K562 (cell line): ENCODE data around the gene DLG4. TPM values are rescaled to one million over a fixed set of nuclear protein-coding genes. Genes with fewer than 3 reads are reported as not detected.

Experiments
- ATAC-seq: fragments of 200-7000 bp; cut with Tn5 transposase; 3 replicates; pipeline ENCODE4 v1.9.1; 2020; ENCODE audit warnings: moderate library complexity
- BruUV-seq: library from RNA; stranded (reverse); fragments of 400-500 nt; replicated peaks from 2 replicates; lab custom pipeline; 2021; lab: Mats Ljungman, UMichigan
- CTCF ChIA-PET: fragments of 300-600 bp; formaldehyde crosslinking; extraction: SDS; loops from one replicate; lab custom pipeline; 2021; ENCODE audit warnings: low intra/inter-chr PET ratio; lab: Yijun Ruan, JAX
- POLR2A ChIA-PET: fragments of 300-600, 350-650 bp; sonication (Branson Sonifier 250); formaldehyde crosslinking; extraction: SDS; loops from one replicate; lab custom pipeline; 2021; ENCODE audit warnings: antibody characterized with exemption, inconsistent platforms; lab: Yijun Ruan, JAX
- DNase-seq, 4 experiments: peaks; one replicate each; pipeline versions ENCODE4 v3.0.0 to v3.0.0-alpha.2; 2011 to 2018; ENCODE audit warnings: low spot score in 3 of 4, mixed read lengths in 3 of 4; ENCODE audit errors: extremely low read depth in 1 of 4
- FAIRE-seq: peaks from 2 replicates; lab custom pipeline; 2011; peaks lifted over from hg19 to GRCh38; lab: Jason Lieb, UNC
- H2AFZ ChIP-seq: 2 replicates; pipeline ENCODE4 v1.6.0; 2011; ENCODE audit warnings: low read depth, low read length, control low read depth, inconsistent platforms
- H3K27ac ChIP-seq: fragments of 200-600 bp; 3 replicates; pipeline ENCODE4 v1.8.0; 2011; ENCODE audit warnings: low read depth, mild to moderate bottlenecking, control low read depth, inconsistent platforms, low read length, moderate library complexity, mixed read lengths; ENCODE audit errors: extremely low read depth
- H3K27me3 ChIP-seq, 2 experiments: fragments of 300-600 bp in 1 of 2; 2 replicates in 1 of 2; 3 replicates in 1 of 2; pipeline versions ENCODE4 v1.6.0 to v1.8.0; 2011; ENCODE audit warnings: inconsistent platforms in 2 of 2, low read length in 2 of 2, mild to moderate bottlenecking in 1 of 2, mixed read lengths in 1 of 2, moderate library complexity in 1 of 2; ENCODE audit not compliant: control insufficient read depth in 2 of 2, insufficient read depth in 2 of 2
- H3K36me3 ChIP-seq: fragments of 300-600 bp; 3 replicates; pipeline ENCODE4 v1.8.0; 2011; ENCODE audit warnings: mild to moderate bottlenecking, low read length, inconsistent platforms; ENCODE audit not compliant: control insufficient read depth, insufficient read depth
- H3K4me1 ChIP-seq, 2 experiments: fragments of 200-600 bp in 1 of 2; replicated peaks in 1 of 2; 2 replicates in 1 of 2; 3 replicates in 1 of 2; pipeline versions ENCODE4 v1.5.1 to v1.8.0; 2011; ENCODE audit warnings: inconsistent platforms in 2 of 2, low read length in 2 of 2, mild to moderate bottlenecking in 1 of 2, mixed read lengths in 1 of 2, moderate library complexity in 1 of 2; ENCODE audit not compliant: control insufficient read depth in 2 of 2, insufficient read depth in 2 of 2
- H3K4me2 ChIP-seq: 2 replicates; pipeline ENCODE4 v1.6.1; 2011; ENCODE audit warnings: low read length, control low read depth, inconsistent platforms, mixed read lengths; ENCODE audit not compliant: insufficient read depth
- H3K4me3 ChIP-seq: fragments of 200-600 bp; sonication (generic), shearing (Covaris generic); 2 replicates; pipeline ENCODE4 v1.5.1; 2016; ENCODE audit warnings: control low read depth, inconsistent platforms
- H3K79me2 ChIP-seq: fragments of 200-600 bp; 3 replicates; pipeline ENCODE4 v1.8.0; 2011; ENCODE audit warnings: low read length, inconsistent platforms; ENCODE audit not compliant: control insufficient read depth, insufficient read depth
- H3K9ac ChIP-seq, 2 experiments: 2 replicates each; pipeline versions ENCODE4 v1.6.0 to v1.6.1; 2011; ENCODE audit warnings: low read depth in 2 of 2, low read length in 2 of 2, control low read depth in 1 of 2, inconsistent platforms in 1 of 2, mild to moderate bottlenecking in 1 of 2, mixed read lengths in 1 of 2; ENCODE audit not compliant: insufficient read depth in 1 of 2
- H3K9me1 ChIP-seq: one replicate; pipeline ENCODE4 v1.6.0; 2011; ENCODE audit warnings: inconsistent platforms, mild to moderate bottlenecking, low read length, moderate library complexity; ENCODE audit not compliant: control insufficient read depth, insufficient read depth
- H3K9me3 ChIP-seq: replicated peaks from 2 replicates; pipeline ENCODE4 v1.5.1; 2011; ENCODE audit warnings: low read depth, low read length, inconsistent platforms; ENCODE audit not compliant: control insufficient read depth, insufficient read depth
- H4K20me1 ChIP-seq: replicated peaks from 2 replicates; pipeline ENCODE4 v1.6.1; 2011; ENCODE audit warnings: low read length, inconsistent platforms, mixed read lengths; ENCODE audit not compliant: control insufficient read depth, insufficient read depth
- CBX8 ChIP-seq: fragments of 200-600 bp; sonication (generic); IDR thresholded peaks from 2 replicates; pipeline ENCODE4 v1.6.1; 2012; ENCODE audit warnings: borderline replicate concordance, mixed run types, low read depth, mild to moderate bottlenecking, moderate library complexity, mixed read lengths, low read length, control low read depth, inconsistent platforms; ENCODE audit not compliant: poor library complexity, severe bottlenecking; ENCODE audit errors: extremely low read depth
- MYNN ChIP-seq, 2 experiments: sonication (generic); formaldehyde crosslinking in 1 of 2; IDR thresholded peaks; 2 replicates each; pipeline versions ENCODE4 v1.5.0 to v1.6.1; 2016 to 2020; ENCODE audit warnings: antibody characterized with exemption in 1 of 2, missing genetic modification reagents in 1 of 2
- POLR2G ChIP-seq: fragments of 200-400 bp; formaldehyde crosslinking; IDR thresholded peaks from 2 replicates; pipeline ENCODE4 v1.6.1; 2017; ENCODE audit warnings: low read depth, mild to moderate bottlenecking, antibody characterized with exemption, low read length, moderate library complexity
- RBFOX2 ChIP-seq: fragments of 200-400 bp; formaldehyde crosslinking; IDR thresholded peaks from 2 replicates; pipeline ENCODE4 v1.6.1; 2017; ENCODE audit warnings: low read depth, mild to moderate bottlenecking, low read length, moderate library complexity
- TRIM28 ChIP-seq: fragments of 450-650 bp; IDR thresholded peaks from 2 replicates; pipeline ENCODE4 v1.6.1; 2017
- ZFX ChIP-seq: sonication (generic); formaldehyde crosslinking; IDR thresholded peaks from 2 replicates; pipeline ENCODE4 v1.8.0; 2022; ENCODE audit warnings: mild to moderate bottlenecking, missing genetic modification reagents, moderate library complexity
- ZNF740 ChIP-seq, 3 experiments: fragments of 200-800 bp in 1 of 3; sonication (Bioruptor generic) in 1 of 3; sonication (generic) in 1 of 3; formaldehyde crosslinking in 1 of 3; IDR thresholded peaks; 2 replicates each; pipeline versions ENCODE4 v1.6.1 to v1.8.0; 2016 to 2022; ENCODE audit warnings: mild to moderate bottlenecking in 2 of 3, missing compliant biosample characterization in 2 of 3, missing genetic modification characterization in 2 of 3, missing genetic modification reagents in 1 of 3
- WGBS: fragments of 100-300 bp; shearing (Covaris generic); methylation state at CpG from one replicate; pipeline ENCODE4 v1.1.6; 2016; ENCODE audit warnings: low coverage, mixed read lengths; ENCODE audit not compliant: insufficient coverage; ENCODE audit errors: missing lambda C conversion rate; 5-methylcytosine and 5-hydroxymethylcytosine counted together
- in situ Hi-C: fragments of 300-500 bp; cut with MboI; formaldehyde crosslinking; loops from 4 replicates; pipeline ENCODE4 v1.15.0; 2018; ENCODE audit warnings: inconsistent platforms, mixed read lengths
- intact Hi-C: fragments of 100-400 bp; cut with micrococcal nuclease; formaldehyde crosslinking; loops from 2 replicates; pipeline ENCODE4 v1.14.2; 2022
- polyA plus RNA-seq, 8 experiments: library from polyadenylated mRNA; depleted of rRNA in 4 of 8; stranded (reverse) in 5 of 8; unstranded in 3 of 8; fragments of >200 nt; fragmentation: Nextera tagmentation in 2 of 8; fragmentation: Illumina TruSeq in 1 of 8; extraction: Ambion mirVana in 2 of 8; extraction: Trizol in 1 of 8; gene quantifications; 2 replicates each; pipeline versions ENCODE4 v1.2.1 to v1.2.3, GENCODE V29; 2011 to 2014; ENCODE audit warnings: inconsistent platforms in 1 of 8, missing spikeins in 1 of 8
- total RNA-seq, 7 experiments: library from RNA; depleted of rRNA in 6 of 7; stranded (reverse); fragments of >200 nt in 6 of 7; fragmentation: Illumina TruSeq in 2 of 7; extraction: Trizol in 2 of 7; gene quantifications; 2 replicates each; pipeline versions ENCODE4 v1.2.1 to v1.2.3, GENCODE V29; 2011 to 2021; ENCODE audit warnings: low replicate concordance in 1 of 7

DLG4 gene
- total and polyA plus RNA-seq, 9 of the 15 experiments (the other 6 are each of a cell fraction or from before 2014, with no cell fraction given): 0.03 to 12.0 (median 4.1) TPM

GRCh38 chr17:7218166-7218565 lies 1.5 kb downstream of the DLG4 start:
- BruUV-seq: no TSS peak
- H3K79me2 ChIP-seq: peaks cover 49% of the 10 kb centered on the region
- H3K9me3 ChIP-seq: no peaks in the 10 kb centered on the region
- H3K27ac ChIP-seq: peak overlapping the region; percentile 90; the same call in 2 of the 3 replicates
- ATAC-seq (no peak), FAIRE-seq (no peak), DNase-seq (no peak)
- in situ Hi-C loops (no loop called here), intact Hi-C loops (no loop called here)
- CTCF ChIA-PET: no interaction called here
- H4K20me1 ChIP-seq: peaks cover 6% of the 10 kb centered on the region
- peak overlapping the region; percentile 60 for H3K4me2 ChIP-seq
- H2AFZ ChIP-seq: peak overlapping the region; percentile 94
- H3K4me1 ChIP-seq: peaks cover 40 to 58% of the 10 kb centered on the region in 2 experiments
- peaks cover 28% of the 10 kb centered on the region; the same call in 2 of the 3 replicates for H3K36me3 ChIP-seq
- POLR2A ChIA-PET: interaction anchor here (0.6 kb wide), 2 partner anchors 159 to 180 kb away, joined by 3 to 4 read pairs; no protein-coding TSS in a partner anchor
- peak overlapping the region; percentile 30 to 99; a peak in 3 of 4 replicates for H3K9ac ChIP-seq
- no peak overlapping the region for H3K4me3 ChIP-seq
- 59% methylated on average over 3 of the region's 6 CpGs for WGBS
- H3K9me1 ChIP-seq: peaks cover 6% of the 10 kb centered on the region
- H3K27me3 ChIP-seq: no peaks in the 10 kb centered on the region
- peak; percentile 9; the same call in 1 of the 2 replicates for TF ChIP-seq ZFX (CRISPR knock-in tag)
- TF ChIP-seq ZNF740 (CRISPR knock-in tag; IDR thresholded peaks at IDR 0.05): peak; percentile 31; the same call in 1 of the 2 replicates
- TF ChIP-seq ZNF740 (tag; IDR thresholded peaks at IDR 0.05): no peak
- TF ChIP-seq CBX8: no peak
- peak; percentile 34; the same call in 1 of the 2 replicates for TF ChIP-seq RBFOX2
- TF ChIP-seq TRIM28: no peak
- TF ChIP-seq MYNN (IDR thresholded peaks at IDR 0.05): no peak
- TF ChIP-seq MYNN (CRISPR knock-in tag; IDR thresholded peaks at IDR 0.05): no peak
- TF ChIP-seq POLR2G: peak; percentile 43
